Endothelial cell of umbilical vein (primary cell): ENCODE measurements around the gene SPAAR. TPM values are rescaled to one million over a fixed set of nuclear protein-coding genes. Genes with fewer than 3 reads are reported as not detected.

Experiments
- BruUV-seq: library from RNA; stranded (reverse); fragments of 400-500 nt; replicated peaks from 2 replicates; lab custom pipeline; 2021; lab: Mats Ljungman, UMichigan
- CTCF ChIA-PET: fragments of 300-600, 350-600 bp; sonication (Branson Sonifier 250); formaldehyde crosslinking; loops from one replicate; lab custom pipeline; 2021; ENCODE audit warnings: antibody characterized with exemption, inconsistent platforms; lab: Charles Lee
- POLR2A ChIA-PET: fragments of 300-600, 350-600 bp; sonication (Branson Sonifier 250); formaldehyde crosslinking; loops from one replicate; lab custom pipeline; 2021; ENCODE audit warnings: antibody characterized with exemption, inconsistent platforms; lab: Charles Lee
- DNase-seq: peaks from one replicate; pipeline ENCODE4 v3.0.0-alpha.2; 2011; ENCODE audit warnings: low read depth, low spot score
- FAIRE-seq: peaks from 2 replicates; lab custom pipeline; 2011; peaks lifted over from hg19 to GRCh38; lab: Jason Lieb, UNC
- H2AFZ ChIP-seq: 2 replicates; pipeline ENCODE4 v1.6.0; 2012; ENCODE audit warnings: low read depth, low read length, control low read depth, inconsistent platforms
- H3K27ac ChIP-seq: 2 replicates; pipeline ENCODE4 v1.5.1; 2011; ENCODE audit warnings: low read depth, mild to moderate bottlenecking, control low read depth, low read length, moderate library complexity; ENCODE audit not compliant: insufficient read depth
- H3K27me3 ChIP-seq, 2 experiments: 2 replicates each; pipeline versions ENCODE4 v1.6.0 to v1.6.1; 2011; ENCODE audit warnings: low read length in 2 of 2, mixed read lengths in 1 of 2; ENCODE audit not compliant: control insufficient read depth in 2 of 2, insufficient read depth in 2 of 2
- H3K36me3 ChIP-seq, 2 experiments: 2 replicates in 1 of 2; 3 replicates in 1 of 2; pipeline ENCODE4 v1.5.1; 2011; ENCODE audit warnings: low read length in 2 of 2, mild to moderate bottlenecking in 1 of 2, moderate library complexity in 1 of 2; ENCODE audit not compliant: control insufficient read depth in 2 of 2, insufficient read depth in 2 of 2; ENCODE audit errors: extremely low read depth in 1 of 2
- H3K4me1 ChIP-seq: 3 replicates; pipeline ENCODE4 v1.5.1; 2011; ENCODE audit warnings: mild to moderate bottlenecking, low read length; ENCODE audit not compliant: control insufficient read depth, insufficient read depth; ENCODE audit errors: extremely low read depth
- H3K4me2 ChIP-seq: 2 replicates; pipeline ENCODE4 v1.6.1; 2011; ENCODE audit warnings: low read length, control low read depth, mixed read lengths; ENCODE audit not compliant: insufficient read depth
- H3K4me3 ChIP-seq, 3 experiments: fragments of 200-600 bp in 1 of 3; sonication (generic), shearing (Covaris generic) in 1 of 3; replicated peaks in 1 of 3; 2 replicates each; pipeline ENCODE4 v1.5.1; 2011 to 2016; ENCODE audit warnings: control low read depth in 3 of 3, low read length in 3 of 3, mild to moderate bottlenecking in 2 of 3, inconsistent platforms in 1 of 3, low read depth in 1 of 3, moderate library complexity in 1 of 3; ENCODE audit not compliant: insufficient read depth in 1 of 3
- H3K79me2 ChIP-seq: 2 replicates; pipeline ENCODE4 v1.6.0; 2012; ENCODE audit warnings: low read length, inconsistent platforms; ENCODE audit not compliant: control insufficient read depth, insufficient read depth
- H3K9ac ChIP-seq: replicated peaks from 2 replicates; pipeline ENCODE3; 2011; ENCODE audit warnings: low read length, control low read depth; ENCODE audit not compliant: insufficient read depth; ENCODE audit errors: extremely low read depth
- H3K9me1 ChIP-seq: replicated peaks from 3 replicates; pipeline ENCODE4 v1.6.0; 2011; ENCODE audit warnings: mild to moderate bottlenecking, low read length; ENCODE audit not compliant: control insufficient read depth, insufficient read depth; ENCODE audit errors: extremely low read depth
- H3K9me3 ChIP-seq: replicated peaks from 2 replicates; pipeline ENCODE4 v1.5.1; 2012; ENCODE audit warnings: low read length, inconsistent platforms; ENCODE audit not compliant: control insufficient read depth, insufficient read depth
- H4K20me1 ChIP-seq: replicated peaks from 2 replicates; pipeline ENCODE3; 2011; ENCODE audit warnings: mild to moderate bottlenecking, low read length; ENCODE audit not compliant: control insufficient read depth, insufficient read depth; ENCODE audit errors: extremely low read depth
- EZH2 ChIP-seq: IDR thresholded peaks from 2 replicates; pipeline ENCODE4 v1.6.1; 2012; ENCODE audit warnings: borderline replicate concordance, low read depth, mild to moderate bottlenecking, moderate library complexity, low read length, inconsistent platforms; ENCODE audit not compliant: severe bottlenecking
- FOS ChIP-seq: IDR thresholded peaks from 2 replicates; pipeline ENCODE4 v1.6.1; 2011; ENCODE audit warnings: mild to moderate bottlenecking, low read length, moderate library complexity, borderline replicate concordance; ENCODE audit not compliant: insufficient read depth
- GATA2 ChIP-seq: IDR thresholded peaks from 2 replicates; pipeline ENCODE4 v1.7.0; 2011; ENCODE audit warnings: low read depth, mild to moderate bottlenecking, moderate library complexity, mixed read lengths, low read length; ENCODE audit not compliant: insufficient read length, insufficient read depth
- JUN ChIP-seq: IDR thresholded peaks from 2 replicates; pipeline ENCODE4 v1.6.1; 2011; ENCODE audit warnings: borderline replicate concordance, low read depth; ENCODE audit not compliant: insufficient read length, insufficient read depth
- MYC ChIP-seq: IDR thresholded peaks from one replicate; pipeline ENCODE4 v1.6.1; 2011; ENCODE audit warnings: mild to moderate bottlenecking, low read depth, low read length
- POLR2A ChIP-seq: IDR thresholded peaks from 2 replicates; pipeline ENCODE4 v1.6.1; 2012; ENCODE audit warnings: low read depth, mild to moderate bottlenecking, control low read depth, low read length
- POLR2AphosphoS5 ChIP-seq: IDR thresholded peaks from 2 replicates; pipeline ENCODE4 v1.6.1; 2012; ENCODE audit warnings: low read depth, mild to moderate bottlenecking, control low read depth, low read length, moderate library complexity; ENCODE audit not compliant: insufficient read depth
- dilution Hi-C: fragments of 300-500 bp; cut with MboI; formaldehyde crosslinking; loops from one replicate; pipeline ENCODE4 v1.15.0; 2019; ENCODE audit warnings: low sequenced_read_pairs; ENCODE audit not compliant: extremely low pct_ligation_motif_present
- intact Hi-C: fragments of 100-400 bp; cut with micrococcal nuclease; formaldehyde crosslinking; loops from one replicate; pipeline ENCODE4 v1.10.0; 2022
- polyA plus RNA-seq, 4 experiments: library from polyadenylated mRNA; depleted of rRNA in 3 of 4; stranded (reverse) in 3 of 4; unstranded in 1 of 4; fragments of >200 nt; gene quantifications; 2 replicates each; pipeline versions ENCODE4 v1.2.1 to v1.2.3, GENCODE V29; 2011 to 2012; ENCODE audit warnings: missing spikeins in 1 of 4
- total RNA-seq: library from RNA; stranded (reverse); gene quantifications from 2 replicates; pipeline ENCODE4 v1.2.3, GENCODE V29; 2021
- TF ChIP-seq, protein P1 (sequence below), 2 donors: IDR thresholded peaks; 1 replicate in 1 of 2; 2 replicates in 1 of 2; pipeline ENCODE4 v1.5.1; 2011; ENCODE audit warnings: low read length in 2 of 2, mild to moderate bottlenecking in 2 of 2, moderate library complexity in 2 of 2, control low read depth in 1 of 2, inconsistent platforms in 1 of 2, low read depth in 1 of 2; ENCODE audit not compliant: insufficient read depth in 1 of 2; ENCODE audit errors: extremely low read depth in 1 of 2
- TF ChIP-seq, protein P2 (sequence below): IDR thresholded peaks from 2 replicates; pipeline ENCODE4 v1.6.1; 2011; ENCODE audit not compliant: insufficient read depth, insufficient read length

The SPAAR gene
- total and polyA plus RNA-seq, 2 donors (not counting 3 experiments of a cell fraction or from before 2014, with no cell fraction given), result 20.8 to 24.8 TPM

DNA sequence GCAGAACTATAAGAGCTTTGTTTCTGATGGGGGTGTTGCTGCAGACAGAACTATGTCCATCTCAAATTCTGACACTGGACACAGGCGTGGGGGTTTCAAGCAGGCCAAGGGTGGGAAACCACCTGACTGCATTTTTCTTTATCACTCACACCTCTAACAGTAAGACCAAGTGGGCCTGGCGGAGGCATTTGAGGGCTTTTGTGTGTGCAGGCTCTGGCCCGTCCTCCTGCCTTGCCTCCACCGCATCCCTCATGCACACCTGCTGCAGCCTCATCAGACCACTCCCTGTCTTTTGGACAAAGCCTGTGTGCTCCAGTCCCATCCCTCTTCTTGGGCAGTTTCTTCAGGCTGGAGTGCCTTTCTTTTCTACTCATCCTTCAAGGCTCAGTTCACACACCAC lies 47.0 kb upstream of the SPAAR start:
- Histone ChIP-seq H3K79me2 (no peaks in the 10 kb centered on the region), H3K9me3 (no peaks in the 10 kb centered on the region), H3K27me3 (peaks cover 8 to 35% of the 10 kb centered on the region in 2 experiments), H3K4me2 (no peak overlapping the region), H3K4me1 (no peaks in the 10 kb centered on the region), H3K9me1 (no peaks in the 10 kb centered on the region), H3K27ac (no peak overlapping the region), H3K9ac (no peak overlapping the region), H2AFZ (no peak overlapping the region), H3K36me3 (no peaks in the 10 kb centered on the region), H3K4me3 (no peak overlapping the region), H4K20me1 (no peaks in the 10 kb centered on the region)
- intact Hi-C loops (no loop called here), dilution Hi-C loops (no loop called here)
- ChIA-PET CTCF (interaction anchor here (1.1 to 4.8 kb wide), 2 partner anchors 20 to 92 kb away, joined by 3 to 27 read pairs; no protein-coding TSS in a partner anchor), POLR2A (no interaction called here)
- TF ChIP-seq, protein P1, sequence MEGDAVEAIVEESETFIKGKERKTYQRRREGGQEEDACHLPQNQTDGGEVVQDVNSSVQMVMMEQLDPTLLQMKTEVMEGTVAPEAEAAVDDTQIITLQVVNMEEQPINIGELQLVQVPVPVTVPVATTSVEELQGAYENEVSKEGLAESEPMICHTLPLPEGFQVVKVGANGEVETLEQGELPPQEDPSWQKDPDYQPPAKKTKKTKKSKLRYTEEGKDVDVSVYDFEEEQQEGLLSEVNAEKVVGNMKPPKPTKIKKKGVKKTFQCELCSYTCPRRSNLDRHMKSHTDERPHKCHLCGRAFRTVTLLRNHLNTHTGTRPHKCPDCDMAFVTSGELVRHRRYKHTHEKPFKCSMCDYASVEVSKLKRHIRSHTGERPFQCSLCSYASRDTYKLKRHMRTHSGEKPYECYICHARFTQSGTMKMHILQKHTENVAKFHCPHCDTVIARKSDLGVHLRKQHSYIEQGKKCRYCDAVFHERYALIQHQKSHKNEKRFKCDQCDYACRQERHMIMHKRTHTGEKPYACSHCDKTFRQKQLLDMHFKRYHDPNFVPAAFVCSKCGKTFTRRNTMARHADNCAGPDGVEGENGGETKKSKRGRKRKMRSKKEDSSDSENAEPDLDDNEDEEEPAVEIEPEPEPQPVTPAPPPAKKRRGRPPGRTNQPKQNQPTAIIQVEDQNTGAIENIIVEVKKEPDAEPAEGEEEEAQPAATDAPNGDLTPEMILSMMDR (IDR thresholded peaks at IDR 0.05; ENCODE audit: extremely low read depth in 1 of 2, insufficient read depth in 1 of 2, low read depth in 1 of 2, low read length in 2 of 2), result no peak
- TF ChIP-seq MYC (no peak), JUN (no peak), POLR2A (no peak), GATA2 (no peak), POLR2AphosphoS5 (no peak)
- BruUV-seq, result no TSS peak
- no peak for DNase-seq
- FAIRE-seq, result no peak

DNA sequence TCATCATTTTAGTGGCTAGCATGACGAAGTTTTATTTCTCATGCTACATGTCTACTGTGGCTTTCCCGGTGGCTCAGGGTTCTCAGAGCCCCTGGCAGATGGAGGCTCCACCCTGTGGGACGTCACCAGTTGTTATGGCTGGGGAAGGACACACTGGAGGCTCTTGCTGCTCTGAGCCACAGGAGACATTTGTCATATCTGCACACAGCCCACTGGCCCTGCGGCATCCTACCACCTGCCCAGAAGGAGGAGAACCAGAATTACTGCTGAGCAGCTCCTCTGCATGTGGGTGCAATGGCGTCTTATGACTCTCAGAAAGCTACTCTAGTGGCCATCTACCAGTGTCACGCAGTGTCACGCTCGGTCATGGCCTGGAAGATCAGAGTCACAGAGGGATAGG lies 45.7 kb upstream of the SPAAR start:
- TF ChIP-seq JUN (no peak), POLR2A (no peak), GATA2 (no peak), FOS (no peak), POLR2AphosphoS5 (no peak), MYC (no peak), EZH2 (no peak)
- TF ChIP-seq, protein P2, sequence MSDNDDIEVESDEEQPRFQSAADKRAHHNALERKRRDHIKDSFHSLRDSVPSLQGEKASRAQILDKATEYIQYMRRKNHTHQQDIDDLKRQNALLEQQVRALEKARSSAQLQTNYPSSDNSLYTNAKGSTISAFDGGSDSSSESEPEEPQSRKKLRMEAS, result no peak
- TF ChIP-seq, protein P1 (IDR thresholded peaks at IDR 0.05; ENCODE audit: extremely low read depth in 1 of 2, insufficient read depth in 1 of 2, low read depth in 1 of 2, low read length in 2 of 2), result no peak
- ChIA-PET CTCF (interaction anchor here (2.6 to 4.8 kb wide), 2 partner anchors 19 to 37 kb away, joined by 7 to 27 read pairs; no protein-coding TSS in a partner anchor), POLR2A (no interaction called here)
- peaks cover 8 to 26% of the 10 kb centered on the region in 2 experiments for H3K27me3 ChIP-seq
- no peaks in the 10 kb centered on the region for H4K20me1 ChIP-seq
- no TSS peak for BruUV-seq
- FAIRE-seq (no peak), DNase-seq (no peak)
- no peak overlapping the region for H3K27ac ChIP-seq
- no peaks in the 10 kb centered on the region for H3K9me1 ChIP-seq
- intact Hi-C loops (no loop called here), dilution Hi-C loops (no loop called here)
- H3K9me3 ChIP-seq, result no peaks in the 10 kb centered on the region
- no peak overlapping the region for H3K4me3 ChIP-seq
- no peak overlapping the region for H2AFZ ChIP-seq
- H3K36me3 ChIP-seq, result no peaks in the 10 kb centered on the region
- H3K79me2 ChIP-seq, result no peaks in the 10 kb centered on the region
- H3K4me1 ChIP-seq, result no peaks in the 10 kb centered on the region
- no peak overlapping the region for H3K9ac ChIP-seq
- H3K4me2 ChIP-seq, result no peak overlapping the region
